ENCODE measurements around the gene LTB.

Gene LTB

DNA sequence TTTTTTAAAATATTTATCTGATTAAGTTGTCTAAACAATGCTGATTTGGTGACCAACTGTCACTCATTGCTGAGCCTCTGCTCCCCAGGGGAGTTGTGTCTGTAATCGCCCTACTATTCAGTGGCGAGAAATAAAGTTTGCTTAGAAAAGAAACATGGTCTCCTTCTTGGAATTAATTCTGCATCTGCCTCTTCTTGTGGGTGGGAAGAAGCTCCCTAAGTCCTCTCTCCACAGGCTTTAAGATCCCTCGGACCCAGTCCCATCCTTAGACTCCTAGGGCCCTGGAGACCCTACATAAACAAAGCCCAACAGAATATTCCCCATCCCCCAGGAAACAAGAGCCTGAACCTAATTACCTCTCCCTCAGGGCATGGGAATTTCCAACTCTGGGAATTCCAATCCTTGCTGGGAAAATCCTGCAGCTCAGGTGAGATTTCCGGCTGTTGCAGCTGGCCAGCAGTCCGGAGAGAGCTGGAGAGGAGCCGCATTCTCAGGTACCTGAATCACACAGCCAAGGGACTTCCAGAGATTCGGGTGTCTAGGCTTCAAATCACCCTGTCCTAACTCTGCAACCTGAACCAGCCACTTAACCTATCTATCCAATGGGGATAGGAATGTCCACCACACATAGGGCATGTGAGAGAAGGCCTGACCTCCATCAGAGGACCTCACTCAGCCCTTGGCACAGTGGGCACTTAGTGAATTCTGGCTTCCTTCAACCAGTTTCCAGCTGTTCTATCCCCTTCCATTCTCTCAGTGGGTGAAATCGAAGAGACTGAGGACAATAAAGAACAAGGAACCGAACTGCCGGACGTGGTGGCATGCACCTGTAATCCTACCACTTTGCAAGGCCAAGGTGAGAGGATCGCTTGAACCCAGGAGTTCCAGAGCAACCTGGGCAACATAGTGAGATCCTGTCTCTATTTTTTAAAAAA lies 3.8 kb downstream of the LTB start:
- ChIA-PET CTCF (interaction anchor here (1.3 to 13.5 kb wide), 2 partner anchors 8 to 18 kb away, joined by 4 to 149 read pairs; partner anchors contain the start of genes LST1 and NCR3), POLR2A (interaction anchor here (0.8 to 1.3 kb wide), 3 partner anchors 12 to 31 kb away, joined by 3 read pairs; partner anchors contain the start of gene NFKBIL1)
- no peak for DNase-seq (ENCODE audit: extremely low spot score)
- TF ChIP-seq TARDBP (IDR thresholded peaks at IDR 0.05) (no peak), ELF4 (IDR thresholded peaks at IDR 0.05) (no peak), NFRKB (IDR thresholded peaks at IDR 0.05) (no peak), SUZ12 (IDR thresholded peaks at IDR 0.05) (no peak), SP1 (IDR thresholded peaks at IDR 0.05) (no peak), FOXM1 (IDR thresholded peaks at IDR 0.05; ENCODE audit: borderline replicate concordance) (no peak), CTBP1 (IDR thresholded peaks at IDR 0.05; ENCODE audit: borderline replicate concordance) (no peak), BHLHE40 (IDR thresholded peaks at IDR 0.05; ENCODE audit: borderline replicate concordance) (no peak), ZNF384 (IDR thresholded peaks at IDR 0.05) (no peak), HDGF (IDR thresholded peaks at IDR 0.05; ENCODE audit: borderline replicate concordance) (no peak), L3MBTL2 (conservative IDR thresholded peaks at IDR 0.05) (no peak), FOXK2 (IDR thresholded peaks at IDR 0.05) (no peak), ARNT (IDR thresholded peaks at IDR 0.05) (no peak), LEF1 (IDR thresholded peaks at IDR 0.05; ENCODE audit: borderline replicate concordance) (no peak), FOXA1 (IDR thresholded peaks at IDR 0.05) (no peak)
- TF ChIP-seq, protein P1, sequence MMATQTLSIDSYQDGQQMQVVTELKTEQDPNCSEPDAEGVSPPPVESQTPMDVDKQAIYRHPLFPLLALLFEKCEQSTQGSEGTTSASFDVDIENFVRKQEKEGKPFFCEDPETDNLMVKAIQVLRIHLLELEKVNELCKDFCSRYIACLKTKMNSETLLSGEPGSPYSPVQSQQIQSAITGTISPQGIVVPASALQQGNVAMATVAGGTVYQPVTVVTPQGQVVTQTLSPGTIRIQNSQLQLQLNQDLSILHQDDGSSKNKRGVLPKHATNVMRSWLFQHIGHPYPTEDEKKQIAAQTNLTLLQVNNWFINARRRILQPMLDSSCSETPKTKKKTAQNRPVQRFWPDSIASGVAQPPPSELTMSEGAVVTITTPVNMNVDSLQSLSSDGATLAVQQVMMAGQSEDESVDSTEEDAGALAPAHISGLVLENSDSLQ (IDR thresholded peaks at IDR 0.05), result no peak

- ChIA-PET CTCF (interaction anchor here (1.3 to 13.5 kb wide), 2 partner anchors 9 to 19 kb away, joined by 4 to 149 read pairs; partner anchors contain the start of genes LST1 and NCR3), POLR2A (interaction anchor here (0.8 to 1.3 kb wide), 3 partner anchors 11 to 30 kb away, joined by 3 read pairs; partner anchors contain the start of gene NFKBIL1)
- DNase-seq (ENCODE audit: extremely low spot score), result no peak
- TF ChIP-seq FOXM1 (IDR thresholded peaks at IDR 0.05; ENCODE audit: borderline replicate concordance) (no peak), HDGF (IDR thresholded peaks at IDR 0.05; ENCODE audit: borderline replicate concordance) (no peak), ARNT (IDR thresholded peaks at IDR 0.05) (no peak), SP1 (IDR thresholded peaks at IDR 0.05) (no peak), TARDBP (IDR thresholded peaks at IDR 0.05) (no peak), ELF4 (IDR thresholded peaks at IDR 0.05) (no peak)
- TF ChIP-seq, protein P1 (IDR thresholded peaks at IDR 0.05), result no peak
Measured at GRCh38 chr6:31577579-31577966, 4.7 kb downstream of the LTB start.

- CTCF ChIA-PET, result interaction anchor here (0.5 to 13.5 kb wide), 5 partner anchors 9 to 1166 kb away, joined by 3 to 149 read pairs (median 4); partner anchors contain the start of genes LST1 and NCR3
Measured at GRCh38 chr6:31576897-31577578, 5.2 kb downstream of the LTB start.

GRCh38 chr6:31575952-31576685 lies 6.1 kb downstream of the LTB start:
- no peak for TF ChIP-seq ELF4 (IDR thresholded peaks at IDR 0.05)
- TF ChIP-seq ARNT (IDR thresholded peaks at IDR 0.05), result no peak
- TF ChIP-seq LEF1 (IDR thresholded peaks at IDR 0.05; ENCODE audit: borderline replicate concordance), result no peak
- no peak for TF ChIP-seq FOXA1 (IDR thresholded peaks at IDR 0.05)
- TF ChIP-seq HDGF (IDR thresholded peaks at IDR 0.05; ENCODE audit: borderline replicate concordance), result no peak
- TF ChIP-seq NFRKB (IDR thresholded peaks at IDR 0.05), result no peak
- TF ChIP-seq SUZ12 (IDR thresholded peaks at IDR 0.05), result no peak
- no peak for TF ChIP-seq BHLHE40 (IDR thresholded peaks at IDR 0.05; ENCODE audit: borderline replicate concordance)
- TF ChIP-seq SP1 (IDR thresholded peaks at IDR 0.05), result no peak
- ChIA-PET CTCF (interaction anchor here (0.6 to 13.5 kb wide), 4 partner anchors 11 to 1165 kb away, joined by 3 to 149 read pairs (median 7); partner anchors contain the start of genes LST1 and NCR3), POLR2A (interaction anchor here (0.6 to 3.2 kb wide), 4 partner anchors 9 to 34 kb away, joined by 3 to 13 read pairs (median 3); partner anchors contain the start of genes DDX39B and NFKBIL1)
- no peak for DNase-seq (ENCODE audit: extremely low spot score)

More at GRCh38 chr6:31576897-31577578, 5.2 kb downstream of the LTB start:
- POLR2A ChIA-PET, result interaction anchor here (0.6 to 1.0 kb wide), 2 partner anchors 8 to 30 kb away, joined by 3 read pairs; partner anchors contain the start of gene NFKBIL1
- no peak for TF ChIP-seq NFRKB (IDR thresholded peaks at IDR 0.05)
- TF ChIP-seq FOXA1 (IDR thresholded peaks at IDR 0.05), result no peak
- no peak for TF ChIP-seq CTBP1 (IDR thresholded peaks at IDR 0.05; ENCODE audit: borderline replicate concordance)
- TF ChIP-seq, protein P1 (IDR thresholded peaks at IDR 0.05), result no peak
- no peak for TF ChIP-seq ARNT (IDR thresholded peaks at IDR 0.05)
- no peak for TF ChIP-seq L3MBTL2 (conservative IDR thresholded peaks at IDR 0.05)
- TF ChIP-seq SUZ12 (IDR thresholded peaks at IDR 0.05), result no peak
- no peak for TF ChIP-seq FOXM1 (IDR thresholded peaks at IDR 0.05; ENCODE audit: borderline replicate concordance)
- TF ChIP-seq FOXK2 (IDR thresholded peaks at IDR 0.05), result no peak
- no peak for TF ChIP-seq ZNF384 (IDR thresholded peaks at IDR 0.05)
- no peak for DNase-seq (ENCODE audit: extremely low spot score)
